SK-N-SH (cell line): ENCODE measurements around the gene MAP6. TPM values are rescaled to one million over a fixed set of nuclear protein-coding genes. Genes with fewer than 3 reads are reported as not detected.

ENCODE experiments used
- CTCF ChIA-PET: fragments of 300-600, 350-600 bp; formaldehyde crosslinking; extraction: SDS; loops from one replicate; lab custom pipeline; 2021; lab: Yijun Ruan, JAX
- POLR2A ChIA-PET: fragments of 350-600 bp; sonication (Branson Sonifier 250); formaldehyde crosslinking; extraction: SDS; loops from one replicate; lab custom pipeline; 2020; ENCODE audit warnings: antibody characterized with exemption, inconsistent platforms; lab: Yijun Ruan, JAX
- DNase-seq: peaks from one replicate; pipeline ENCODE4 v3.0.0; 2012
- H2AFZ ChIP-seq: fragments of 200-600 bp; sonication (generic); 2 replicates; pipeline ENCODE4 v1.8.1; 2016; ENCODE audit warnings: antibody characterized with exemption, mild to moderate bottlenecking, low read depth
- H3F3A ChIP-seq: fragments of 200-600 bp; sonication (generic); replicated peaks from 2 replicates; pipeline ENCODE3; 2016; ENCODE audit warnings: antibody characterized with exemption, mild to moderate bottlenecking; ENCODE audit not compliant: insufficient read depth
- H3K27ac ChIP-seq, 2 experiments: fragments of 200-500 bp in 1 of 2; fragments of 200-600 bp in 1 of 2; sonication (Bioruptor generic) in 1 of 2; sonication (generic), shearing (Covaris generic) in 1 of 2; 2 replicates each; pipeline versions ENCODE4 v1.5.1 to v1.6.1; 2014 to 2016; ENCODE audit warnings: low read depth in 2 of 2, inconsistent platforms in 1 of 2, low read length in 1 of 2, mild to moderate bottlenecking in 1 of 2, mixed read lengths in 1 of 2
- H3K27me3 ChIP-seq: fragments of 200-600 bp; sonication (generic), shearing (Covaris generic); 2 replicates; pipeline ENCODE4 v1.6.1; 2016; ENCODE audit warnings: mixed run types; ENCODE audit not compliant: insufficient read depth
- H3K36me3 ChIP-seq, 2 experiments: fragments of 200-500 bp in 1 of 2; fragments of 200-600 bp in 1 of 2; sonication (Bioruptor generic) in 1 of 2; sonication (generic) in 1 of 2; replicated peaks in 1 of 2; 2 replicates each; pipeline versions ENCODE3 to v1.5.1; 2014 to 2016; ENCODE audit warnings: low read length in 1 of 2, mild to moderate bottlenecking in 1 of 2; ENCODE audit not compliant: insufficient read depth in 2 of 2, control insufficient read depth in 1 of 2
- H3K4me1 ChIP-seq, 2 experiments: fragments of 200-500 bp in 1 of 2; fragments of 200-600 bp in 1 of 2; sonication (Bioruptor generic) in 1 of 2; sonication (generic), shearing (Covaris generic) in 1 of 2; 2 replicates each; pipeline versions ENCODE4 v1.5.1 to v1.6.1; 2014 to 2016; ENCODE audit warnings: low read depth in 1 of 2, low read length in 1 of 2, mixed run types in 1 of 2; ENCODE audit not compliant: insufficient read depth in 2 of 2, control insufficient read depth in 1 of 2
- H3K4me2 ChIP-seq: fragments of 200-600 bp; sonication (generic), shearing (Covaris generic); 2 replicates; pipeline ENCODE4 v1.6.1; 2017; ENCODE audit warnings: mixed run types
- H3K4me3 ChIP-seq, 2 experiments: fragments of 200-500 bp in 1 of 2; fragments of 200-600 bp in 1 of 2; sonication (Bioruptor generic) in 1 of 2; sonication (generic), shearing (Covaris generic) in 1 of 2; 2 replicates each; pipeline versions ENCODE4 v1.5.1 to v1.8.1; 2014 to 2016; ENCODE audit warnings: low read depth in 2 of 2, inconsistent platforms in 1 of 2, low read length in 1 of 2, mild to moderate bottlenecking in 1 of 2, mixed read lengths in 1 of 2, moderate library complexity in 1 of 2
- H3K79me2 ChIP-seq: fragments of 200-600 bp; sonication (generic); 2 replicates; pipeline ENCODE4 v1.8.1; 2017; ENCODE audit warnings: mild to moderate bottlenecking; ENCODE audit not compliant: insufficient read depth
- H3K9ac ChIP-seq: fragments of 200-600 bp; sonication (generic); 2 replicates; pipeline ENCODE4 v1.6.1; 2017; ENCODE audit warnings: mixed run types
- H3K9me2 ChIP-seq: fragments of 200-600 bp; sonication (generic); 2 replicates; pipeline ENCODE4 v1.6.1; 2017; ENCODE audit warnings: mixed run types
- H3K9me3 ChIP-seq: fragments of 200-600 bp; sonication (generic); 2 replicates; pipeline ENCODE4 v1.6.1; 2017; ENCODE audit warnings: mixed run types, mild to moderate bottlenecking, moderate library complexity
- H4K20me1 ChIP-seq: fragments of 200-600 bp; sonication (generic); 2 replicates; pipeline ENCODE4 v1.6.1; 2017; ENCODE audit warnings: mild to moderate bottlenecking, mixed run types; ENCODE audit not compliant: insufficient read depth
- CHD2 ChIP-seq: fragments of 150-350 bp; IDR thresholded peaks from 2 replicates; pipeline ENCODE4 v1.6.1; 2018; ENCODE audit warnings: low read length; ENCODE audit not compliant: partially characterized antibody
- ELF1 ChIP-seq: IDR thresholded peaks from 2 replicates; pipeline ENCODE4 v1.4.0; 2012
- EP300 ChIP-seq, 2 experiments: IDR thresholded peaks; 2 replicates each; pipeline versions ENCODE4 v1.4.0 to v1.6.1; 2012; ENCODE audit warnings: borderline replicate concordance in 1 of 2, low read depth in 1 of 2, low read length in 1 of 2
- FOSL2 ChIP-seq: IDR thresholded peaks from 2 replicates; pipeline ENCODE4 v1.4.0; 2012; ENCODE audit warnings: low read depth, mild to moderate bottlenecking, moderate library complexity, borderline replicate concordance
- FOXM1 ChIP-seq: IDR thresholded peaks from 2 replicates; pipeline ENCODE4 v1.4.0; 2012; ENCODE audit warnings: low read depth, mild to moderate bottlenecking
- GATA2 ChIP-seq: sonication (generic); formaldehyde crosslinking; IDR thresholded peaks from 2 replicates; pipeline ENCODE4 v1.5.0; 2020; ENCODE audit warnings: mild to moderate bottlenecking, missing genetic modification reagents
- MEF2A ChIP-seq: IDR thresholded peaks from 2 replicates; pipeline ENCODE4 v1.4.0; 2012; ENCODE audit warnings: low read depth, borderline replicate concordance
- NRF1 ChIP-seq: IDR thresholded peaks from 2 replicates; pipeline ENCODE4 v1.6.1; 2012; ENCODE audit warnings: low read depth, mild to moderate bottlenecking, low read length
- RCOR1 ChIP-seq: fragments of 150-350 bp; IDR thresholded peaks from 2 replicates; pipeline ENCODE4 v1.6.1; 2017; ENCODE audit warnings: antibody characterized with exemption, low read length
- RFX5 ChIP-seq: IDR thresholded peaks from 2 replicates; pipeline ENCODE4 v1.6.1; 2012; ENCODE audit warnings: mild to moderate bottlenecking, improper control_type of control experiment, low read length
- RXRA ChIP-seq: IDR thresholded peaks from 2 replicates; pipeline ENCODE4 v1.4.0; 2012; ENCODE audit warnings: low read depth, mild to moderate bottlenecking, borderline replicate concordance
- SIN3A ChIP-seq: IDR thresholded peaks from 2 replicates; pipeline ENCODE4 v1.6.1; 2012; ENCODE audit warnings: low read depth, mild to moderate bottlenecking, low read length, moderate library complexity, borderline replicate concordance
- TCF12 ChIP-seq: IDR thresholded peaks from 2 replicates; pipeline ENCODE4 v1.4.0; 2012
- TEAD4 ChIP-seq: IDR thresholded peaks from 2 replicates; pipeline ENCODE4 v1.4.0; 2012; ENCODE audit warnings: mild to moderate bottlenecking, borderline replicate concordance; ENCODE audit not compliant: insufficient read depth
- YY1 ChIP-seq: IDR thresholded peaks from 2 replicates; pipeline ENCODE4 v1.4.0; 2012; ENCODE audit warnings: low read depth, mild to moderate bottlenecking
- WGBS: methylation state at CpG from one replicate; pipeline ENCODE4 v1.1.6; 2017; ENCODE audit warnings: low lambda C conversion rate; 5-methylcytosine and 5-hydroxymethylcytosine counted together
- polyA plus RNA-seq, 3 experiments: library from polyadenylated mRNA; depleted of rRNA; stranded (reverse); fragments of >200 nt; gene quantifications; 2 replicates each; pipeline ENCODE4 v1.2.3, GENCODE V29; 2012
- TF ChIP-seq, protein P1 (sequence below): IDR thresholded peaks from 2 replicates; pipeline ENCODE4 v1.4.0; 2012; ENCODE audit warnings: low read depth, borderline replicate concordance
- TF ChIP-seq, protein P2 (sequence below): fragments of 200-600 bp; sonication (generic); IDR thresholded peaks from 2 replicates; pipeline ENCODE4 v1.6.1; 2017; ENCODE audit warnings: antibody characterized with exemption, mild to moderate bottlenecking, moderate library complexity
- TF ChIP-seq, protein P3 (sequence below): IDR thresholded peaks from 2 replicates; pipeline ENCODE4 v1.4.0; 2012; ENCODE audit warnings: low read depth, borderline replicate concordance
- TF ChIP-seq, protein P4 (sequence below): IDR thresholded peaks from 2 replicates; pipeline ENCODE4; 2012
- TF ChIP-seq, protein P5 (sequence below): fragments of 150-350 bp; IDR thresholded peaks from 2 replicates; pipeline ENCODE4 v1.6.1; 2017; ENCODE audit warnings: antibody characterized with exemption, low read length, low read depth, borderline replicate concordance

Gene MAP6
- polyA plus RNA-seq, 1 of the 3 experiments (the other 2 are of a cell fraction) = 11.1 TPM

DNA sequence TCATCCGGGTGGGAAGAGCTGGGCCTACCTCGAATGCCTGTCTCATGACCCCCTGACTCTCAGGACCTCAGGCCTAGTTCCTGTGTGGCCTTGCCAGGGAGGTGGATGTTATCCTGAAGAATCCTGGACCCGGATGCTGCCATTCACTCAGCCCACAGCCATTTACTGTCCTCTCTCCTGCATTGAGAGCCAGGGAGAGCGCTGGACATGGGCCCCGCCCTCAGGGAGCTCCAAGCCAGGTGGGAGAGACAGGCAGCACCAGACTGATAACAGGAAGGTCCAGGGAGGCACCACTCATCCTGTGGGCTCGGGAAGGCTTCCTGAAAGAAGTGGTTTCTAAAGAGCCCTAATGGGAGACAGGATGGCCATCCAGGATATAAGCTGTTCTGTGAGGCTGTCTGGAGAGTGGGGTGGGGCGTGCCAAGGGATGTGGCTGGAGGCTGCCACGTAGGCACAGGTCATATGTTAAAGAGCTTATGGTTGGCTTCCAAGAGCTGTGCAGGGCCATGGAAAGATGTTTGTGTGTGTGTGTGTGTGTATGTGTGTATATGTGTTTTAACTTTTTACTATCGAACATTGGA is 98.2 kb downstream of the MAP6 start:
- ChIA-PET POLR2A (interaction anchor here (0.9 to 1.3 kb wide), 2 partner anchors 8 to 17 kb away, joined by 6 to 7 read pairs; no protein-coding TSS in a partner anchor), CTCF (interaction anchor here (1.2 to 1.8 kb wide), 6 partner anchors 8 to 38 kb away, joined by 3 to 7 read pairs (median 4); no protein-coding TSS in a partner anchor)
- no peak overlapping the region for H3K4me2 ChIP-seq
- WGBS = 85% methylated on average over 8 of the region's 9 CpGs
- H3K9me3 ChIP-seq = no peaks in the 10 kb centered on the region
- H3K4me1 ChIP-seq = peaks cover 1 to 3% of the 10 kb centered on the region in 2 experiments; a peak in 2 of 4 replicates
- H3K36me3 ChIP-seq = peaks cover 54 to 77% of the 10 kb centered on the region in 2 experiments
- H3K9ac ChIP-seq = no peak overlapping the region
- no peak for DNase-seq
- no peaks in the 10 kb centered on the region for H3K9me2 ChIP-seq
- H2AFZ ChIP-seq = no peak overlapping the region
- no peaks in the 10 kb centered on the region for H3K27me3 ChIP-seq
- no peak overlapping the region; a peak in 1 of 4 replicates for H3K27ac ChIP-seq
- TF ChIP-seq EP300 (IDR thresholded peaks at IDR 0.05; ENCODE audit: borderline replicate concordance in 1 of 2, low read depth in 1 of 2, low read length in 1 of 2) (no peak), YY1 (no peak), NRF1 (no peak), FOSL2 (no peak), RCOR1 (no peak), MEF2A (no peak), TCF12 (no peak), TEAD4 (no peak), GATA2 (CRISPR knock-in tag) (no peak), CHD2 (no peak), RXRA (no peak), RFX5 (no peak), ELF1 (no peak), SIN3A (no peak), FOXM1 (no peak)
- TF ChIP-seq, protein P1, sequence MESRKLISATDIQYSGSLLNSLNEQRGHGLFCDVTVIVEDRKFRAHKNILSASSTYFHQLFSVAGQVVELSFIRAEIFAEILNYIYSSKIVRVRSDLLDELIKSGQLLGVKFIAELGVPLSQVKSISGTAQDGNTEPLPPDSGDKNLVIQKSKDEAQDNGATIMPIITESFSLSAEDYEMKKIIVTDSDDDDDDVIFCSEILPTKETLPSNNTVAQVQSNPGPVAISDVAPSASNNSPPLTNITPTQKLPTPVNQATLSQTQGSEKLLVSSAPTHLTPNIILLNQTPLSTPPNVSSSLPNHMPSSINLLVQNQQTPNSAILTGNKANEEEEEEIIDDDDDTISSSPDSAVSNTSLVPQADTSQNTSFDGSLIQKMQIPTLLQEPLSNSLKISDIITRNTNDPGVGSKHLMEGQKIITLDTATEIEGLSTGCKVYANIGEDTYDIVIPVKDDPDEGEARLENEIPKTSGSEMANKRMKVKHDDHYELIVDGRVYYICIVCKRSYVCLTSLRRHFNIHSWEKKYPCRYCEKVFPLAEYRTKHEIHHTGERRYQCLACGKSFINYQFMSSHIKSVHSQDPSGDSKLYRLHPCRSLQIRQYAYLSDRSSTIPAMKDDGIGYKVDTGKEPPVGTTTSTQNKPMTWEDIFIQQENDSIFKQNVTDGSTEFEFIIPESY = no peak
- TF ChIP-seq, protein P2, sequence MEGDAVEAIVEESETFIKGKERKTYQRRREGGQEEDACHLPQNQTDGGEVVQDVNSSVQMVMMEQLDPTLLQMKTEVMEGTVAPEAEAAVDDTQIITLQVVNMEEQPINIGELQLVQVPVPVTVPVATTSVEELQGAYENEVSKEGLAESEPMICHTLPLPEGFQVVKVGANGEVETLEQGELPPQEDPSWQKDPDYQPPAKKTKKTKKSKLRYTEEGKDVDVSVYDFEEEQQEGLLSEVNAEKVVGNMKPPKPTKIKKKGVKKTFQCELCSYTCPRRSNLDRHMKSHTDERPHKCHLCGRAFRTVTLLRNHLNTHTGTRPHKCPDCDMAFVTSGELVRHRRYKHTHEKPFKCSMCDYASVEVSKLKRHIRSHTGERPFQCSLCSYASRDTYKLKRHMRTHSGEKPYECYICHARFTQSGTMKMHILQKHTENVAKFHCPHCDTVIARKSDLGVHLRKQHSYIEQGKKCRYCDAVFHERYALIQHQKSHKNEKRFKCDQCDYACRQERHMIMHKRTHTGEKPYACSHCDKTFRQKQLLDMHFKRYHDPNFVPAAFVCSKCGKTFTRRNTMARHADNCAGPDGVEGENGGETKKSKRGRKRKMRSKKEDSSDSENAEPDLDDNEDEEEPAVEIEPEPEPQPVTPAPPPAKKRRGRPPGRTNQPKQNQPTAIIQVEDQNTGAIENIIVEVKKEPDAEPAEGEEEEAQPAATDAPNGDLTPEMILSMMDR = no peak
- TF ChIP-seq, protein P3, sequence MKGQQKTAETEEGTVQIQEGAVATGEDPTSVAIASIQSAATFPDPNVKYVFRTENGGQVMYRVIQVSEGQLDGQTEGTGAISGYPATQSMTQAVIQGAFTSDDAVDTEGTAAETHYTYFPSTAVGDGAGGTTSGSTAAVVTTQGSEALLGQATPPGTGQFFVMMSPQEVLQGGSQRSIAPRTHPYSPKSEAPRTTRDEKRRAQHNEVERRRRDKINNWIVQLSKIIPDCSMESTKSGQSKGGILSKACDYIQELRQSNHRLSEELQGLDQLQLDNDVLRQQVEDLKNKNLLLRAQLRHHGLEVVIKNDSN = no peak
- TF ChIP-seq, protein P4, sequence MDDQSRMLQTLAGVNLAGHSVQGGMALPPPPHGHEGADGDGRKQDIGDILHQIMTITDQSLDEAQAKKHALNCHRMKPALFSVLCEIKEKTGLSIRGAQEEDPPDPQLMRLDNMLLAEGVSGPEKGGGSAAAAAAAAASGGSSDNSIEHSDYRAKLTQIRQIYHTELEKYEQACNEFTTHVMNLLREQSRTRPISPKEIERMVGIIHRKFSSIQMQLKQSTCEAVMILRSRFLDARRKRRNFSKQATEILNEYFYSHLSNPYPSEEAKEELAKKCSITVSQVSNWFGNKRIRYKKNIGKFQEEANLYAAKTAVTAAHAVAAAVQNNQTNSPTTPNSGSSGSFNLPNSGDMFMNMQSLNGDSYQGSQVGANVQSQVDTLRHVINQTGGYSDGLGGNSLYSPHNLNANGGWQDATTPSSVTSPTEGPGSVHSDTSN = no peak
- TF ChIP-seq, protein P5, sequence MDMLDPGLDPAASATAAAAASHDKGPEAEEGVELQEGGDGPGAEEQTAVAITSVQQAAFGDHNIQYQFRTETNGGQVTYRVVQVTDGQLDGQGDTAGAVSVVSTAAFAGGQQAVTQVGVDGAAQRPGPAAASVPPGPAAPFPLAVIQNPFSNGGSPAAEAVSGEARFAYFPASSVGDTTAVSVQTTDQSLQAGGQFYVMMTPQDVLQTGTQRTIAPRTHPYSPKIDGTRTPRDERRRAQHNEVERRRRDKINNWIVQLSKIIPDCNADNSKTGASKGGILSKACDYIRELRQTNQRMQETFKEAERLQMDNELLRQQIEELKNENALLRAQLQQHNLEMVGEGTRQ = no peak
- peaks cover 30% of the 10 kb centered on the region for H3K79me2 ChIP-seq
- H4K20me1 ChIP-seq = peaks cover 40% of the 10 kb centered on the region
- no peak overlapping the region for H3K4me3 ChIP-seq
- H3F3A ChIP-seq = peaks cover 23% of the 10 kb centered on the region
